ENCODE results near the gene SPINK4.

SPINK4 gene

DNA sequence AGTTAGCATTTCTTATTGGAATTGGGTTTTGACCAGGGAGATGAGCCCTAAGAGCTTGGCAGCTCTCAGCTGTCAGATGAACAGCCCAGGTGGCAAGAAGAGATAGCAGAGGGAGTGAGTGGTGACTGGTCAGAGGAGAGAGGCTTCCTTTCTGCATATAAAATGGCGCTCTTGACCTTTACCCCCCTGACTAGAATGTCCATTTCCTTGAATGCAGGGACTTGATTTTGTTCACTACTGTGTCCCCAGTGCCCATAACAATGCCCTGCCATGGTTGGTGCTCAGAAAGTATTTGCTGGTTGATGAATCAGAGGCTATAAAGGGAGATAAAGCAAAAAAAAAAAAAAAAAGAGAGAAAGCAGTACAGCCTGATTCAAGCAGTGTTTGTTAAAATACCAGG, 32.1 kb downstream of the SPINK4 start:
- DNase-seq (ENCODE audit: low spot score in 2 of 2) (no peak), ATAC-seq (replicated peaks; ENCODE audit: extremely low read depth, poor library complexity, severe bottlenecking) (no peak)
- H3K27me3 Mint-ChIP-seq = no peaks in the 10 kb centered on the region
- H3K36me3 Mint-ChIP-seq (ENCODE audit: insufficient read depth) = peaks cover 68% of the 10 kb centered on the region
- no peak overlapping the region for H3K4me3 Mint-ChIP-seq
- H3K4me1 Mint-ChIP-seq = peaks cover 17% of the 10 kb centered on the region
- H3K9me3 Mint-ChIP-seq = no peaks in the 10 kb centered on the region
- no peak overlapping the region for H3K27ac Mint-ChIP-seq (ENCODE audit: low read depth)

- H3K36me3 Mint-ChIP-seq (ENCODE audit: insufficient read depth) = peaks cover 73% of the 10 kb centered on the region
These were observed 33.5 kb downstream of the SPINK4 start for GRCh38 chr9:33273266-33273971.

DNA sequence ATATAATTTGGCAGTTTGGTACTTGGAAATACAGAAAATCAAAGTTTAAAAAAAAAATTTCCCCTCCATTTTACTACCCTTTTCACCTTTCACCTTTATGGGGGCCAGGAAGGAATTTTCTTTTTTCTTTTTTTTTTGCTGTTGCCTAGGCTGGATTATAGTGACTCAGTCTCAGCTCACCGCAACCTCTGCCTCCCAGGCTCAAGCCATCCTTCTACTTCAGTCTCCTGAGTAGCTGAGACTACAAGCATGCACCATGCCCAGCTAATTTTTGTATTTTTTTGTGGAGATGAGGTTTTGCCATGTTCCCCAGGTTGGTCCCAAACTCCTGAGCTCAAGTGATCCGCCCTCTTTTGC, 34.0 kb downstream of the SPINK4 start:
- Mint-ChIP-seq H3K36me3 (ENCODE audit: insufficient read depth) (peaks cover 78% of the 10 kb centered on the region), H3K9me3 (no peaks in the 10 kb centered on the region), H3K4me3 (no peak overlapping the region), H3K4me1 (peaks cover 13% of the 10 kb centered on the region), H3K27ac (ENCODE audit: low read depth) (no peak overlapping the region), H3K27me3 (no peaks in the 10 kb centered on the region)
- DNase-seq (ENCODE audit: low spot score in 2 of 2) = no peak
- ATAC-seq (replicated peaks; ENCODE audit: extremely low read depth, poor library complexity, severe bottlenecking) = no peak

More at GRCh38 chr9:33273266-33273971, 33.5 kb downstream of the SPINK4 start:
- Mint-ChIP-seq H3K27me3 (no peaks in the 10 kb centered on the region), H3K27ac (ENCODE audit: low read depth) (no peak overlapping the region), H3K9me3 (no peaks in the 10 kb centered on the region), H3K4me3 (no peak overlapping the region), H3K4me1 (peaks cover 13% of the 10 kb centered on the region)
- ATAC-seq (replicated peaks; ENCODE audit: extremely low read depth, poor library complexity, severe bottlenecking) (no peak), DNase-seq (ENCODE audit: low spot score in 2 of 2) (no peak)

DNA sequence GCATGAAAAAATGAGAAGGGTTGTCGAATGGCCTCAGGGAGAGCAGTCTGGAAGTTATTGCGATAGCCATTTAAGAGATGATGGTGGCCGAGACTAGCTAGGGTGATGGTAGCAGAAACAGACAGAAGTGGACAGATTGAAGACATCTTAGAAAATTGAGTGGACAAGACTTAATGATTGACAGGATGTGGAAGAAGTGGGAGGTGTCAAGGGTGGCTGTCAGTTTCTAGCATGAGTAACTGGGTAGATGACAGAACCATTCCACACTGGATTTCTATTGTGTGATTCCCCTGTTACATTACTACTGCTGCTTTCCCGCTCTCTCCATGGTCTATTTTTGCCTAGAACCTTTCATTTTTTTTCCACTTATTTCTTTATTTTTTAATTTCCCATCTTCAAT, 37.5 kb downstream of the SPINK4 start:
- no peaks in the 10 kb centered on the region for H3K9me3 Mint-ChIP-seq
- peak overlapping the region; percentile 16 for H3K27ac Mint-ChIP-seq (ENCODE audit: low read depth)
- H3K4me1 Mint-ChIP-seq = peaks cover 6% of the 10 kb centered on the region
- no peaks in the 10 kb centered on the region for H3K27me3 Mint-ChIP-seq
- no peak for ATAC-seq (replicated peaks; ENCODE audit: extremely low read depth, poor library complexity, severe bottlenecking)
- peaks cover 67% of the 10 kb centered on the region for H3K36me3 Mint-ChIP-seq (ENCODE audit: insufficient read depth)
- DNase-seq (ENCODE audit: low spot score in 2 of 2) = no peak
- no peak overlapping the region for H3K4me3 Mint-ChIP-seq

DNA sequence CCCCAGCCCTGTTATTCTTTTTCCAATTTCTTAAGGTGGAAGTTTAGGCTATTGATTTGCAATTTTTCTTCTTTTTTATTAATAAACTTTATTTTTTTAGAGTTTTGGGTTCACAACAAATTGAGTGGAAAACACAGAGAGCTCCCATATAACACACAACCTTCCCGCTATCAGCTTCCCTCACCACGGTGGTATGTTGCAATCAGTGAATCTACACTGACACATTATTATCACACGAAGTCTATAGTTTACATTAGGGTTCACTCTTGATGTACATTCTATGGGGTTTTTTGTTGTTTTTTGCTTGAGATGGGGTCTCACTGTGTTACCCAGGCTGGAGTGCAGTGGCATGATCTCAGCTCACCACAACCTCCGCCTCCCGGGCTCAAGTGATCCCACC, 45.5 kb downstream of the SPINK4 start:
- peaks cover 2% of the 10 kb centered on the region for H3K4me1 Mint-ChIP-seq
- no peak for ATAC-seq (replicated peaks; ENCODE audit: extremely low read depth, poor library complexity, severe bottlenecking)
- no peak for DNase-seq (ENCODE audit: low spot score in 2 of 2)
- peaks cover 15% of the 10 kb centered on the region for H3K36me3 Mint-ChIP-seq (ENCODE audit: insufficient read depth)
- H3K27me3 Mint-ChIP-seq = no peaks in the 10 kb centered on the region
- H3K9me3 Mint-ChIP-seq = no peaks in the 10 kb centered on the region
- no peak overlapping the region for H3K4me3 Mint-ChIP-seq
- H3K27ac Mint-ChIP-seq (ENCODE audit: low read depth) = no peak overlapping the region

GRCh38 chr9:33287087-33287490, 47.1 kb downstream of the SPINK4 start:
- DNase-seq (ENCODE audit: low spot score in 2 of 2) = peak in 1 of 2 donors; percentile 46
- H3K4me3 Mint-ChIP-seq = no peak overlapping the region

GRCh38 chr9:33288235-33288634, 48.3 kb downstream of the SPINK4 start:
- Mint-ChIP-seq H3K4me3 (no peak overlapping the region), H3K27me3 (no peaks in the 10 kb centered on the region), H3K27ac (ENCODE audit: low read depth) (no peak overlapping the region)

More at GRCh38 chr9:33287087-33287490, 47.1 kb downstream of the SPINK4 start:
- no peaks in the 10 kb centered on the region for H3K9me3 Mint-ChIP-seq
- H3K36me3 Mint-ChIP-seq (ENCODE audit: insufficient read depth) = peaks cover 18% of the 10 kb centered on the region
- peaks cover 13% of the 10 kb centered on the region for H3K4me1 Mint-ChIP-seq
- no peaks in the 10 kb centered on the region for H3K27me3 Mint-ChIP-seq
- ATAC-seq (replicated peaks; ENCODE audit: extremely low read depth, poor library complexity, severe bottlenecking) = no peak
- H3K27ac Mint-ChIP-seq (ENCODE audit: low read depth) = no peak overlapping the region

GRCh38 chr9:33288828-33289483, 49.0 kb downstream of the SPINK4 start:
- ATAC-seq (replicated peaks; ENCODE audit: extremely low read depth, poor library complexity, severe bottlenecking) = no peak
- Mint-ChIP-seq H3K4me1 (peaks cover 29% of the 10 kb centered on the region), H3K9me3 (no peaks in the 10 kb centered on the region), H3K4me3 (peak overlapping the region; percentile 84), H3K27me3 (no peaks in the 10 kb centered on the region), H3K36me3 (ENCODE audit: insufficient read depth) (peaks cover 18% of the 10 kb centered on the region), H3K27ac (ENCODE audit: low read depth) (peak overlapping the region; percentile 97)
- no peak for DNase-seq (ENCODE audit: low spot score in 2 of 2)

More at GRCh38 chr9:33288235-33288634, 48.3 kb downstream of the SPINK4 start:
- no peak for ATAC-seq (replicated peaks; ENCODE audit: extremely low read depth, poor library complexity, severe bottlenecking)
- peaks cover 25% of the 10 kb centered on the region for H3K4me1 Mint-ChIP-seq
- no peaks in the 10 kb centered on the region for H3K9me3 Mint-ChIP-seq
- H3K36me3 Mint-ChIP-seq (ENCODE audit: insufficient read depth) = peaks cover 18% of the 10 kb centered on the region
- no peak for DNase-seq (ENCODE audit: low spot score in 2 of 2)

GRCh38 chr9:33289496-33289895, 49.5 kb downstream of the SPINK4 start:
- no peaks in the 10 kb centered on the region for H3K9me3 Mint-ChIP-seq
- no peak for ATAC-seq (replicated peaks; ENCODE audit: extremely low read depth, poor library complexity, severe bottlenecking)
- H3K27ac Mint-ChIP-seq (ENCODE audit: low read depth) = peak overlapping the region; percentile 97
- peaks cover 22% of the 10 kb centered on the region for H3K36me3 Mint-ChIP-seq (ENCODE audit: insufficient read depth)
- H3K27me3 Mint-ChIP-seq = no peaks in the 10 kb centered on the region
- peaks cover 31% of the 10 kb centered on the region for H3K4me1 Mint-ChIP-seq
- no peak for DNase-seq (ENCODE audit: low spot score in 2 of 2)
- peak overlapping the region; percentile 84 for H3K4me3 Mint-ChIP-seq

DNA sequence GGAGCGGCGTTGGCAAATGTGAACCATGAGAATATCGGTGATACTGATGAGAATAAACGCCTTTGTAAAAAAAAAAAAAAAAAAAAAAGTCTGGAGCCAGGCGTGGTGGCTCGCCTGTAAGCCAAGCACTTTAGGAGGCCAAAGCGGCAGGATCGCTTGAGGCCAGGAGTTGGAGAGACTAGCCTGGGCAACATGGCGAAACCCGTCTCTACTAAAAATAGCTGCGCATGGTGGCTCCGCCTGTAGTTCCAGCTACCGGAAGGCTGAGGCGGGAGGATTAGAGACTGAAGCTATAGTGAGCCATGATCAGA, 49.9 kb downstream of the SPINK4 start:
- Mint-ChIP-seq H3K27ac (ENCODE audit: low read depth) (peak overlapping the region; percentile 97), H3K27me3 (no peaks in the 10 kb centered on the region), H3K9me3 (no peaks in the 10 kb centered on the region), H3K4me1 (peaks cover 35% of the 10 kb centered on the region), H3K4me3 (peak overlapping the region; percentile 84), H3K36me3 (ENCODE audit: insufficient read depth) (peaks cover 26% of the 10 kb centered on the region)
- no peak for DNase-seq (ENCODE audit: low spot score in 2 of 2)
- no peak for ATAC-seq (replicated peaks; ENCODE audit: extremely low read depth, poor library complexity, severe bottlenecking)

DNA sequence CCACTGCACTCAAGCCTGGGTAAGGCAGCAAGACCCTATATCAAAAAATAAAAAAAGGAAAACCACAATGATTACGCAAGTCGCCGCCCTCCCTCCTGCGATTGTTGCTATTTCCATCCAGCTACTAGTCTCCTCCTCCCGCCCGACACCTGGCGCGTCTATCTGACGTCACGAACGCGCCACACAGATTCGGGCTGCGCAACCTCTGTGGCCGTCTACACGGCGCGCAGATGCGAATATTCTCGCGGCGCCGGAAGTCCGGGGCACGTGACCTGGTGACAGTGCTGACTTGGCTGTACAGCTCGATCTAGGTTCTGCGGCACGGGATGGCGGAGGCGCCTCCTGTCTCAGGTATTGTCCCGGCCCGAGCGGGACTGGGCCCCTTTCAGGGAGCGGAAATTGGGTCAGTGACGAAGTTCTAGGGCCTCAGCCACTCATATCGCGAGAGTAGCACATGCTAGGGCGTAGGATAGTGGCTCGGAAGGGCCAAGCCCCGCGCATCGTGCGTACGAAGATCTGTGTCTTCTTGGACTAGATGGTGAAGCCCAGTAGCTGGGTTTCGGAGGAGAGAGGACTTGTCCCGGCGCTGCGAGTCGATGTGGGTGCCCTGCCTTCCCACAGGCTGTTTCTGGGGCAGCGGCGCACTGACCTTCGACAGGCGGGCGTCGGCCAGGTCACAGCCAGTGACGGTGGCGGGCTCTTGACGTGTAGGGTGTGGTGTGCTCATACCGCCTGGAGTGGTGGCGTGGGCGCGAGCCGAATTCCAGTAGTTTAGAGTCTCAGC, 50.5 kb downstream of the SPINK4 start, which contains the start of gene NFX1:
Gene NFX1, plus strand, starts transcription at position 270 of the 784 bp plus-strand sequence. Its CDS starts 57 bp downstream, at position 327.
- H3K4me1 Mint-ChIP-seq = peaks cover 36% of the 10 kb centered on the region
- peak within 1 kb of the TSS; percentile 84 for H3K4me3 Mint-ChIP-seq
- peak within 1 kb of the TSS; percentile 97 for H3K27ac Mint-ChIP-seq (ENCODE audit: low read depth)
- peaks cover 26% of the 10 kb centered on the region for H3K36me3 Mint-ChIP-seq (ENCODE audit: insufficient read depth)
- ATAC-seq (replicated peaks; ENCODE audit: extremely low read depth, poor library complexity, severe bottlenecking) (peak; percentile 88), DNase-seq (ENCODE audit: low spot score in 2 of 2) (peak; percentile 95 to 99)
- no peaks in the 10 kb centered on the region for H3K27me3 Mint-ChIP-seq
- no peaks in the 10 kb centered on the region for H3K9me3 Mint-ChIP-seq

- Mint-ChIP-seq H3K4me1 (peaks cover 38% of the 10 kb centered on the region), H3K27me3 (no peaks in the 10 kb centered on the region), H3K27ac (ENCODE audit: low read depth) (peak overlapping the region; percentile 97), H3K9me3 (no peaks in the 10 kb centered on the region), H3K4me3 (peak overlapping the region; percentile 84), H3K36me3 (ENCODE audit: insufficient read depth) (peaks cover 27% of the 10 kb centered on the region)
- DNase-seq (ENCODE audit: low spot score in 2 of 2) (no peak), ATAC-seq (replicated peaks; ENCODE audit: extremely low read depth, poor library complexity, severe bottlenecking) (no peak)
These were observed 51.0 kb downstream of the SPINK4 start for GRCh38 chr9:33291031-33291397.

Data from central memory CD8-positive, alpha-beta T cell (primary cell).